GM12892 (cell line): ENCODE data around the gene DHRS1.

ENCODE experiments used
- POLR2A ChIP-seq: IDR thresholded peaks from 2 replicates; pipeline ENCODE4 v1.6.1; 2011; ENCODE audit warnings: low read depth, low read length, control low read depth
- POLR2AphosphoS5 ChIP-seq: IDR thresholded peaks from 2 replicates; pipeline ENCODE4 v1.6.1; 2011; ENCODE audit warnings: low read depth, low read length, control low read depth
- TAF1 ChIP-seq: IDR thresholded peaks from 2 replicates; pipeline ENCODE4 v1.6.1; 2011; ENCODE audit warnings: low read depth, mild to moderate bottlenecking, control low read depth, low read length, borderline replicate concordance

- no peak for TF ChIP-seq POLR2A
- TF ChIP-seq TAF1: no peak
- no peak for TF ChIP-seq POLR2AphosphoS5
These were observed 41.0 kb upstream of the DHRS1 start for GRCh38 chr14:24340606-24341005.
